Activated CD8-positive, alpha-beta T cell treated with anti-CD3 and anti-CD28 coated beads for 36 hours (primary cell): ENCODE data around the gene LSS. TPM values are rescaled to one million over a fixed set of nuclear protein-coding genes. Genes with fewer than 3 reads are reported as not detected.

ENCODE experiments used
- ATAC-seq: fragments of 200-7000 bp; cut with Tn5 transposase; one replicate; pipeline ENCODE4 v1.10.0; 2021; ENCODE audit warnings: mild to moderate bottlenecking, moderate library complexity
- CTCF ChIA-PET: fragments of 350-600 bp; sonication (Branson Sonifier 250); formaldehyde crosslinking; loops from one replicate; lab custom pipeline; 2021; ENCODE audit warnings: antibody characterized with exemption; lab: Charles Lee
- POLR2A ChIA-PET: fragments of 350-600 bp; sonication (Branson Sonifier 250); formaldehyde crosslinking; loops from one replicate; lab custom pipeline; 2021; ENCODE audit warnings: antibody characterized with exemption; lab: Charles Lee
- DNase-seq: peaks from one replicate; pipeline ENCODE4 v3.0.0-alpha.2; 2020
- H3K27ac Mint-ChIP-seq: one replicate; pipeline ENCODE4 v1.8.0; 2021; ENCODE audit warnings: mild to moderate bottlenecking, mixed read lengths
- H3K27me3 Mint-ChIP-seq: one replicate; pipeline ENCODE4 v1.8.0; 2021; ENCODE audit warnings: mixed read lengths
- H3K36me3 Mint-ChIP-seq: one replicate; pipeline ENCODE4 v1.8.0; 2021; ENCODE audit warnings: low read depth, mixed read lengths
- H3K4me1 Mint-ChIP-seq: one replicate; pipeline ENCODE4 v1.8.0; 2021; ENCODE audit warnings: low read depth, mixed read lengths
- H3K4me3 Mint-ChIP-seq: one replicate; pipeline ENCODE4 v1.8.0; 2021; ENCODE audit warnings: mild to moderate bottlenecking, moderate library complexity, mixed read lengths
- H3K9me3 Mint-ChIP-seq: one replicate; pipeline ENCODE4 v1.8.0; 2021; ENCODE audit warnings: mixed read lengths
- intact Hi-C: fragments of 100-400 bp; cut with micrococcal nuclease; formaldehyde crosslinking; loops from one replicate; pipeline ENCODE4 v1.10.0; 2022
- total RNA-seq, 2 experiments: library from RNA; stranded (reverse); gene quantifications; one replicate each; pipeline ENCODE4 v1.2.3, GENCODE V29; 2021
- TF ChIP-seq, protein P1 (sequence below): fragments of 200-600 bp; IDR thresholded peaks from one replicate; pipeline ENCODE4 v1.8.0; 2022; ENCODE audit warnings: antibody characterized with exemption, mild to moderate bottlenecking

Gene LSS
- total RNA-seq, 2 experiments from 2014 or later, result 20.3 to 20.4 TPM

DNA sequence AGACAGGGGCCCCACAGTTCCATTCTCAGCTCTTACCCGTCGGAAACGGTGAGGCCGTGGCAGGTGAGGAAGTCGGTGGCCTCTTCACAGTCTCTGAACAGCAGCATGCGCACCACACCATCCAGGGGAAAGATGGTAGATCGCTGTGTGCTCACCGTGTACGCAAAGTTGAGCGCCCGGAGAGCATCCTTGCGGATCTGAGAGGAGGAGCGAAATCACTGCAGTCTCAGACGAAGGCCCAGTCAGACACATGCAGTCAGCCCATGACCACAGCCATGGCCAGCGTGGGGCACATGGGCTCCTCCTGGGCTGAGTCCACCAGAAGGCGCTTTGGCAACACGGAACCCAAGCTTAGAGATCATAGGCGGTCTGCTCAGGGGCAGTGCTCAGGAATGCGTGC, 38.4 kb upstream of the LSS start:
- ChIA-PET CTCF (no interaction called here), POLR2A (interaction anchor here (0.6 kb wide), 1 partner anchor 129 kb away, joined by 4 read pairs; no protein-coding TSS in a partner anchor)
- no peak for ATAC-seq
- Mint-ChIP-seq H3K36me3 (peaks cover 41% of the 10 kb centered on the region), H3K27ac (no peak overlapping the region), H3K27me3 (no peaks in the 10 kb centered on the region), H3K4me1 (no peaks in the 10 kb centered on the region), H3K9me3 (no peaks in the 10 kb centered on the region), H3K4me3 (no peak overlapping the region)
- intact Hi-C loops, result no loop called here
- TF ChIP-seq, protein P1, sequence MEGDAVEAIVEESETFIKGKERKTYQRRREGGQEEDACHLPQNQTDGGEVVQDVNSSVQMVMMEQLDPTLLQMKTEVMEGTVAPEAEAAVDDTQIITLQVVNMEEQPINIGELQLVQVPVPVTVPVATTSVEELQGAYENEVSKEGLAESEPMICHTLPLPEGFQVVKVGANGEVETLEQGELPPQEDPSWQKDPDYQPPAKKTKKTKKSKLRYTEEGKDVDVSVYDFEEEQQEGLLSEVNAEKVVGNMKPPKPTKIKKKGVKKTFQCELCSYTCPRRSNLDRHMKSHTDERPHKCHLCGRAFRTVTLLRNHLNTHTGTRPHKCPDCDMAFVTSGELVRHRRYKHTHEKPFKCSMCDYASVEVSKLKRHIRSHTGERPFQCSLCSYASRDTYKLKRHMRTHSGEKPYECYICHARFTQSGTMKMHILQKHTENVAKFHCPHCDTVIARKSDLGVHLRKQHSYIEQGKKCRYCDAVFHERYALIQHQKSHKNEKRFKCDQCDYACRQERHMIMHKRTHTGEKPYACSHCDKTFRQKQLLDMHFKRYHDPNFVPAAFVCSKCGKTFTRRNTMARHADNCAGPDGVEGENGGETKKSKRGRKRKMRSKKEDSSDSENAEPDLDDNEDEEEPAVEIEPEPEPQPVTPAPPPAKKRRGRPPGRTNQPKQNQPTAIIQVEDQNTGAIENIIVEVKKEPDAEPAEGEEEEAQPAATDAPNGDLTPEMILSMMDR, result no peak
- DNase-seq, result no peak

DNA sequence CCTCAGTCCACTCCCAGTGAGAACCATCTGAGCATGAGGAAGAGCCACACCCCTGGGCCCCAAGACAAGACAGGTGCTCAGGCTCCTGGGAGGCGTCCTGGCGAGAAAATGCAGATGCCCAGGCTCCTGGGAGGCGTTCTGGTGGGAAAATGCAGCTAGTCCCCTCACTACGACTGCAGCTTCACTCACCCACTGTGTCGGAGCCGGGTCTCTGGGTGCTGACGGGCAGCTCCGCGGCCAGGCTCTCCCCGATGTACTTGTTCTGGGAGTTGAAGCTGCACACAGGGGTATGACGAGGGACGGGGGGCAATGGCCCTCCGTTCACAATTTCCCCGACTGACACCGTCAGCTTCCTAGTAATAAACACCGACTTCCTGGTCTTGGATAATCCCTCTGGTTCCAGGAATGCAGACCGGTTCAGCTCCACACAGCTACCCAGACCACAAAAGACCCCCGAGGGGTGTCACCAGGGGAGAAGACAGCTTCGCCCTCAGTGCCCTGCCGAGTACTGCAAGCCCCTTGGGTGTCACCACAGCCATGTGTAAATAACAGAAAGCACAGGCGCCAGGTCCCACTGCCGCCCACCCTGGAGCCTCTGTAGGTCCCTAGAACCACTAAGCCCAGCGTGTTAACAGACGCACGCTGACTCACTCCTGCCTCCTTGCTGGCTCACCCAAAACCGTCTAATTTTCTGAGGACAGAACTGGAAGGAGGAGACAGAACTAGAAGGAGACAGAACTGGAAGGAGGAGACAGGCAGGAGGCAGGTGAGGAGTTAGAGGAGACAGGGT, 37.4 kb upstream of the LSS start:
- no peaks in the 10 kb centered on the region for H3K27me3 Mint-ChIP-seq
- DNase-seq, result no peak
- intact Hi-C loops, result no loop called here
- no peak overlapping the region for H3K4me3 Mint-ChIP-seq
- POLR2A ChIA-PET, result interaction anchor here (1.3 kb wide), 1 partner anchor 35 kb away, joined by 4 read pairs; no protein-coding TSS in a partner anchor
- no peak for ATAC-seq
- CTCF ChIA-PET, result no interaction called here
- TF ChIP-seq, protein P1, result no peak
- H3K9me3 Mint-ChIP-seq, result no peaks in the 10 kb centered on the region
- H3K36me3 Mint-ChIP-seq, result peaks cover 43% of the 10 kb centered on the region
- H3K27ac Mint-ChIP-seq, result no peak overlapping the region
- no peaks in the 10 kb centered on the region for H3K4me1 Mint-ChIP-seq

DNA sequence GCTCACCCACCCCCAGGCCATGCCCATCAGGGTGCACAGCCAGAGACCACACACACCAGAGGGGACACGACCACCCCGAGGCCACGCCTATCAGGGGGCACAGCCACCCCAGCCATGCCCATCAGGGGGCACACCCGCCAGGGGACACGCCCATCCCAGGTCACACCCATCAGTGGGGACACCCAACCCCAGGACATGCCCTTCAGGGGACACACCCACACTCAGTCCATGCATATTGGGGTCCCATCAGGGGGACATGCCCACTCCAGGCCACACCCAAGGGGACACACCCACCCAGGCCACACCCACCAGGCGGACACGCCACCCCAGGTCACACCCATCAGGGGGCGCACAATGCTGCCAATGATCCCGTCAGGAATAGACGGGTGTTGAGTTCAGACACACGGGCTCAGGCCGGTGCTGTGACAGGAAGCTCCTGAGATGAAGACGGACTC, 36.1 kb upstream of the LSS start:
- DNase-seq (no peak), ATAC-seq (no peak)
- ChIA-PET CTCF (no interaction called here), POLR2A (no interaction called here)
- Mint-ChIP-seq H3K4me3 (no peak overlapping the region), H3K27me3 (no peaks in the 10 kb centered on the region), H3K27ac (no peak overlapping the region), H3K9me3 (no peaks in the 10 kb centered on the region), H3K4me1 (no peaks in the 10 kb centered on the region), H3K36me3 (peaks cover 41% of the 10 kb centered on the region)
- intact Hi-C loops, result no loop called here
- TF ChIP-seq, protein P1, result no peak

DNA sequence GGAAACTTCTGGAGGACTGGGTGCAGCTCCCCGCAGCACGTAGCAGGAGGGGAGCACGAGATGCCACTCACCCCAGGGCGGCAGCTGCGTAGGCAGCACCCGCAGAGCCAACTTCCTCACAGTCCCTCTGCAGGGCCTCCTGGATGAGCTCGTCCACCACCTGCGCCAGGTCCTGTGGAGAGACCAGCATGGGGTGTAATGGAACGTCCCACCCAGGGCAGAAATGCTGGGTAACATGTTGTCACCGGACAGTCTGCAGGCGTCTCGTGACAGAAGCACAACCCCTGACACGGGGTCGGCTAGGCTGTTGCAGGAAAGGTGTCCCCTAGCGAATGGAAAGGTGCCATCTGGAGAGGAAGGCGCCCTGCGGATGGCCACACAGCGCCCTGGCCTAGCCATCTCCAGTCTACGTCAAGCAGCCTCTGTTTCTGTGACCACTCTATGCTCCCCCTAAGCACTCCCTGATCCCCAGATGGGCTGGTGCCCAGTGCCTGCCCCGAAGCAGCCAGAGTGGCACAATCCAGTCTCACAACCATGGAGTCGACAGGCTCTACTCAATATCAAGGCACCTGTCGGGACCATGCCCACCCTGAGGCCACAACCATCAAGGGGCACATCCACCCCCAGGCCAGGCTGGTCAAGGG, 35.6 kb upstream of the LSS start:
- no peaks in the 10 kb centered on the region for H3K9me3 Mint-ChIP-seq
- POLR2A ChIA-PET, result no interaction called here
- peaks cover 41% of the 10 kb centered on the region for H3K36me3 Mint-ChIP-seq
- H3K27ac Mint-ChIP-seq, result no peak overlapping the region
- DNase-seq, result no peak
- no peak overlapping the region for H3K4me3 Mint-ChIP-seq
- ATAC-seq, result no peak
- CTCF ChIA-PET, result no interaction called here
- TF ChIP-seq, protein P1, result no peak
- H3K4me1 Mint-ChIP-seq, result no peaks in the 10 kb centered on the region
- H3K27me3 Mint-ChIP-seq, result no peaks in the 10 kb centered on the region
- intact Hi-C loops, result no loop called here

DNA sequence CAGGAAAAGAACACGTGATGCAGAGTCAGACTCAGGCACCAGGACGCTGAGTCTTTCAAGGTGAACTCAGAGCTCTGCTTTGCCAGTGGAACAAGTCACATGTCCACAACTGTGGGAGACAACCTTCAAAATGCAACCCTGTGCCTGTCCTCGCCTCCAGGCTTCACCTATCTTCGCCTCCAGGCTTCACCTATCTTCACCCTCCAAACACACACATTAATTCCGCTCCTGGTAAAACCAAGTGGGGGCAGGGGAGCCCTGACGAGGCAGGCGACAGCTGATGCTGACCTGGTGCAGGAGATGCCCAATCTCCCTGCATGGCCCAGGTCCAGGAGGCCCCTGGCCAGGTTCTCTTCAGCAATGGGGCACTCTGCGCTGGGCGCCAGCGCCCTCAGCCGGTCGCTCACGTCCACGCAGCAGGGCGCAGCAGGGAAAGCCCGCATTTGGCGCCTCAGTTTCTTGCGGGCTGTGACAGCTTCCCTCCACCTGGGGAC, 28.0 kb upstream of the LSS start:
- ATAC-seq, result no peak
- H3K36me3 Mint-ChIP-seq, result peaks cover 61% of the 10 kb centered on the region
- no peak overlapping the region for H3K4me3 Mint-ChIP-seq
- intact Hi-C loops, result no loop called here
- DNase-seq, result no peak
- peaks cover 21% of the 10 kb centered on the region for H3K4me1 Mint-ChIP-seq
- ChIA-PET CTCF (no interaction called here), POLR2A (interaction anchor here (0.7 kb wide), 1 partner anchor 19 kb away, joined by 3 read pairs; no protein-coding TSS in a partner anchor)
- TF ChIP-seq, protein P1, result no peak
- no peak overlapping the region for H3K27ac Mint-ChIP-seq
- H3K27me3 Mint-ChIP-seq, result no peaks in the 10 kb centered on the region
- no peaks in the 10 kb centered on the region for H3K9me3 Mint-ChIP-seq
